ENCODE measurements around the gene PRDX5. TPM values are rescaled to one million over a fixed set of nuclear protein-coding genes. Genes with fewer than 3 reads are reported as not detected.

Gene PRDX5
- total and polyA plus RNA-seq, 10 of the 15 experiments (the other 5 are each of a cell fraction or from before 2014, with no cell fraction given): 95.7 to 406 (median 240) TPM

GRCh38 chr11:64358907-64359711 is 41.2 kb downstream of the PRDX5 start, which contains the start of gene RPS6KA4 (continued):
- TF ChIP-seq, protein P1, sequence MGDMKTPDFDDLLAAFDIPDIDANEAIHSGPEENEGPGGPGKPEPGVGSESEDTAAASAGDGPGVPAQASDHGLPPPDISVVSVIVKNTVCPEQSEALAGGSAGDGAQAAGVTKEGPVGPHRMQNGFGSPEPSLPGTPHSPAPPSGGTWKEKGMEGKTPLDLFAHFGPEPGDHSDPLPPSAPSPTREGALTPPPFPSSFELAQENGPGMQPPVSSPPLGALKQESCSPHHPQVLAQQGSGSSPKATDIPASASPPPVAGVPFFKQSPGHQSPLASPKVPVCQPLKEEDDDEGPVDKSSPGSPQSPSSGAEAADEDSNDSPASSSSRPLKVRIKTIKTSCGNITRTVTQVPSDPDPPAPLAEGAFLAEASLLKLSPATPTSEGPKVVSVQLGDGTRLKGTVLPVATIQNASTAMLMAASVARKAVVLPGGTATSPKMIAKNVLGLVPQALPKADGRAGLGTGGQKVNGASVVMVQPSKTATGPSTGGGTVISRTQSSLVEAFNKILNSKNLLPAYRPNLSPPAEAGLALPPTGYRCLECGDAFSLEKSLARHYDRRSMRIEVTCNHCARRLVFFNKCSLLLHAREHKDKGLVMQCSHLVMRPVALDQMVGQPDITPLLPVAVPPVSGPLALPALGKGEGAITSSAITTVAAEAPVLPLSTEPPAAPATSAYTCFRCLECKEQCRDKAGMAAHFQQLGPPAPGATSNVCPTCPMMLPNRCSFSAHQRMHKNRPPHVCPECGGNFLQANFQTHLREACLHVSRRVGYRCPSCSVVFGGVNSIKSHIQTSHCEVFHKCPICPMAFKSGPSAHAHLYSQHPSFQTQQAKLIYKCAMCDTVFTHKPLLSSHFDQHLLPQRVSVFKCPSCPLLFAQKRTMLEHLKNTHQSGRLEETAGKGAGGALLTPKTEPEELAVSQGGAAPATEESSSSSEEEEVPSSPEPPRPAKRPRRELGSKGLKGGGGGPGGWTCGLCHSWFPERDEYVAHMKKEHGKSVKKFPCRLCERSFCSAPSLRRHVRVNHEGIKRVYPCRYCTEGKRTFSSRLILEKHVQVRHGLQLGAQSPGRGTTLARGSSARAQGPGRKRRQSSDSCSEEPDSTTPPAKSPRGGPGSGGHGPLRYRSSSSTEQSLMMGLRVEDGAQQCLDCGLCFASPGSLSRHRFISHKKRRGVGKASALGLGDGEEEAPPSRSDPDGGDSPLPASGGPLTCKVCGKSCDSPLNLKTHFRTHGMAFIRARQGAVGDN (IDR thresholded peaks at IDR 0.05): peak; percentile 60
- peak; percentile 82 for TF ChIP-seq GATAD2B (conservative IDR thresholded peaks at IDR 0.05; ENCODE audit: low read depth)
- TF ChIP-seq CBX5 (IDR thresholded peaks at IDR 0.05; ENCODE audit: low read depth): no peak
- TF ChIP-seq, protein P2, sequence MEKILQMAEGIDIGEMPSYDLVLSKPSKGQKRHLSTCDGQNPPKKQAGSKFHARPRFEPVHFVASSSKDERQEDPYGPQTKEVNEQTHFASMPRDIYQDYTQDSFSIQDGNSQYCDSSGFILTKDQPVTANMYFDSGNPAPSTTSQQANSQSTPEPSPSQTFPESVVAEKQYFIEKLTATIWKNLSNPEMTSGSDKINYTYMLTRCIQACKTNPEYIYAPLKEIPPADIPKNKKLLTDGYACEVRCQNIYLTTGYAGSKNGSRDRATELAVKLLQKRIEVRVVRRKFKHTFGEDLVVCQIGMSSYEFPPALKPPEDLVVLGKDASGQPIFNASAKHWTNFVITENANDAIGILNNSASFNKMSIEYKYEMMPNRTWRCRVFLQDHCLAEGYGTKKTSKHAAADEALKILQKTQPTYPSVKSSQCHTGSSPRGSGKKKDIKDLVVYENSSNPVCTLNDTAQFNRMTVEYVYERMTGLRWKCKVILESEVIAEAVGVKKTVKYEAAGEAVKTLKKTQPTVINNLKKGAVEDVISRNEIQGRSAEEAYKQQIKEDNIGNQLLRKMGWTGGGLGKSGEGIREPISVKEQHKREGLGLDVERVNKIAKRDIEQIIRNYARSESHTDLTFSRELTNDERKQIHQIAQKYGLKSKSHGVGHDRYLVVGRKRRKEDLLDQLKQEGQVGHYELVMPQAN (conservative IDR thresholded peaks at IDR 0.05): peak; percentile 80
- TF ChIP-seq NR2F1 (conservative IDR thresholded peaks at IDR 0.05): peak; percentile 49
- peak; percentile 82 for TF ChIP-seq POLR2A (IDR thresholded peaks at IDR 0.05; ENCODE audit: low read depth, low read length)
- TF ChIP-seq MXI1 (IDR thresholded peaks at IDR 0.05; ENCODE audit: low read depth, low read length): peak; percentile 83
- TF ChIP-seq BHLHE40 (IDR thresholded peaks at IDR 0.05; ENCODE audit: borderline replicate concordance in 1 of 2, low read depth in 2 of 2, low read length in 1 of 2): peak; percentile 96 to 99

Measured in GM12878 (cell line).